ENCODE data around the gene PNPLA7. TPM values are rescaled to one million over a fixed set of nuclear protein-coding genes. Genes with fewer than 3 reads are reported as not detected.
"Not testable (repeated sequence)": the region's sequence is repeated elsewhere in the genome, so short reads cannot be mapped to it uniquely, and the experiment has no call there.

PNPLA7 gene
- polyA plus RNA-seq, 3 donors, result 2.1 to 5.1 (median 2.4) TPM

DNA sequence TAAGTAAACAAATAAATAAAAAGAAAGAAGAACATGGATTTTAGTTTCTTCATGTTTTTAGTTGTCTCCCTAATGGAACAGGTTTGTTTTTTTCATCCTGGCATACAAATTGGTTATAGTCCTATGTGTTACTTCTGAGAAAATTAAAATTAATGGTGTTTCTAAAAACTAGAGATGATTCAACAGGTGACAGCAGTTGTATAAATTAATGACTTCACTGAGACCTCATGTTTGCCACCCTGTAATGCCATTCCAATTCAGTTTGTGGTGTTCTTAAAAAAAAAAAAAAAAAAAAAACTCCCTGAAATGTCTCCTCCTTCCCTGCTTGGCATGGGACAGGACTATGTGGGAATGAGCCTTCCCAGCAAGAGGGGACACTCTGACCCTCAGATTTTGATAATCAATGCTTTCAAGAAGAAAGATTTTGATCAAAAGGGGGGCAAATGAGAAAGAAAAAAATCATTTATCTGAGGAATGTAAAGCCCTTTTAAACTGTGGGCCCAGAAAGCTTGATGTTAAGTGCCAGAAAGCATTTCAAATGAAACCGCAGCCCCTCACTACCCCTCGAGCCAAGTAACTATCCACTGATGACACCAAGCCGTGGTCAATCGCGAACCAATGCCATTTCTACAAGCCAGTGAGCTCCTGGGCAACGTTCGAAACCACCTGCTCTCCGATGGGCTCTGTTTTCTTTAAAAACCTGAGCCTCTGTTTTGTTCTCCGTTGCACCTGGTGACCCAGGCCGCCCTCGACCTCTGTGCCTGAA lies 128.2 kb downstream of the PNPLA7 start:
- DNase-seq (ENCODE audit: extremely low read depth in 1 of 11, low read depth in 9 of 11, low spot score in 4 of 11), result no peak

DNA sequence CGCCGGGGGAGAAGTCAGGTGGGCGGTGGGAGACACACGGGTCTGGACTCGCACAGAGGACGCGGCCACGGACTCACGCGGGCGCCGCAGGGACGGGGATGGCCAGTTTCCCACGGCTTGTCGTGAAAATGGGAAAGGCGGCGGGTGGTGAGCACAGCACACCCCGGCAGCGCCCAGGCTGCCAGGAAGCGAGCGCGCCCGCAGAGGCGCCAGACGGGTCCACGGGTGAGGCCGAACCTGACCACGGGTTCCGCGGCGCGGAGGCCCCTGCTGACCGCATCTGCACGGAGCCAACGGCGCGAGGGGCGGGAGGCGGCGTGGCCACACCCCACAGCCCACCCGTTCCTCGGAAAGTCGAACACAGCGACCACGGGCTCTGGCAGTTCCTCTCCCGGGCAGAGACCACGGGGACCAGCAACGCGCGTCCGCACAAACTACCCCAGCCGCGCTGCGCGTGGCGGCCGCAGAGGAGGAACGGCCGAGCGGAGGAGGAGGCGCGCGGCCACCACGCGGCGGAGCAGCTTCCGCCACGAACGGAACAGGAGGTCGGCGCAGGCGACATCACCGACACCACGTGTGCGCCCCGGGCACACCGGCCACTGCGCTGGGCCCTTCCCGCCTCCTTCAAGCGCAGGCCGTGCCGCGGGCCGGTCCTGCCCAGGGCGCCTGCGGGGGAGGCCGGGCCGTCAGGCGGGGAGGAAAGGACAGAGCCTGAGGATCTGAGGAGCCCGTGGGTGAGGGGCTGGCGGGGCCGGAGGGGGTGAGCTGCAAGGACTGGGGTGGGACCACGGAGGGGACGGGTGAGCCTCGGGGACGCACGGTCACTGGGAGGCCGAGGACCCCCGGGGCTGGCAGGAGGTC lies 132.8 kb downstream of the PNPLA7 start:
- DNase-seq (ENCODE audit: extremely low read depth in 1 of 11, low read depth in 9 of 11, low spot score in 4 of 11), result no peak

DNA sequence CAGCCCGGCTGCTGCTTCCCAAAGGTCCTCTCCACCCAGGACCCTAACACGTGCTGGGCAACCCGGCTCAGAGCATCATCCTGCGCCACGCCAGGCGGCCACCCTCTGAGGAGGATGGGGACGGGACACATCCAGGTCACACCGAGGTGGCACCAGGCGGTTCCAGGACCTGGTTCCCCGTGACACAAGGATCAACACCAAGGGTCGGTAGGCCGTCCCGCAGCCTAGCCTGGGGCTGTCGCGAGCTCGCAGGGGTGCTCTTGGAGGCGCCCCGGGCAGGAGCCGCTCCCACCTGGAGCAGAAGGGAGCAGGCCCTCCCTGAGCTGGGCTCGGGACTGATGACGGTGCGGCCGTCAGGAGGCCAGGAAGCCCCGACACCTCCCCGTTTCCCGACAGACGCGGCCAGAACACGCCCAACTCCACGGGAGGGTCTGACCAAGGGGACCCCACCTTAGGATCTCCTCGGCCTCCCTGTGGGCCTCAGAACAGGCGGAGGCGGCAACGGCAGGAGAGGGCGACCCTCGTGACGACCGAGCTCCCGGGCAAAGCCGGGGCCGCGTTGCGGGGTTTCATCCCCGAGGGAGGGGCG lies 133.5 kb downstream of the PNPLA7 start:
- no peak for DNase-seq (ENCODE audit: extremely low read depth in 1 of 11, low read depth in 9 of 11, low spot score in 4 of 11)

DNA sequence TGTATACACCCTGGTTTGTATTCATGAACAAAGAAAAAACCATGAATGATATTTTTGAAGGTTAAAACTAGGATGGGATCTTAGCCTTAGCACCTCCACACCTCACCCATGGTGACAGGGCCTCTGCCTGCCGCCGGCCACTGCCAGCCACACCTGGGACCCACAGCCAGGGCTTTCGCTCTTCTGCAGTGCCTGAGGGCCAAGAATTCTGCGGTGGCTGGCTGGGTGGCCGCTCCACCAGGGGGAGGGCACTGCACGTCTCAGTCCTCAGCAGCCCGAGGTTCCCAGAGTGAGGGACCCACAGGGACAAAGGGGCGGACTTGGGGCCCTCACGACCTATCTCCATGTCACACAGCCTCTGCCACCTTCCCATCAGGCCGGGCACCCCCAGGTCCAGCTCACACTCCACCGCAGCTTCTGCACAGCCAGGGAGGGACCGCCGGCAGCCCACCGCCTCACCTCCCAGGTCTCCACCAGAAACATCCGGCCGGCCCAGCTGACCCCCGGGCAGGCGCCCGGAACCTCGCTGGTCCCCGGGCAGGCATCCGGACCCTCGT lies 134.1 kb downstream of the PNPLA7 start:
- DNase-seq (ENCODE audit: extremely low read depth in 1 of 11, low read depth in 9 of 11, low spot score in 4 of 11), result no peak

DNA sequence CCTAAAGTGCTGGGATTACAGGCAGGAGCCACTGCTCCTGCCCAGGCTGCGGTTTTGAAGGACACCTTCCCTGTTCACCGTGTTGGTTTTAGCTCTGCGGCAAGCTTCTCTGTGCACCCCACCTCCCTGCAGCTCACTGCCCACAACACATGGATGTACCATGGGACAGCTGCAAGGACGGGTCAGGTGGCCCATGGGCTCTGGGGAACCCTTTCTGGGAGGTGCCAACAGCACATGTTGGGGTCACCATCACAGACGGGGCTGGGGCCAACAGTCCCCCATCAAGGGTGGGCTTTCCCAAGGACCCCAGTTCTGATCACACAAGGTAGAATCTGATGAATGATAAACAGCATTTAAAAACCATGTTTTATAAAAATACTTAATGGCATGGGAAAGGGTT lies 134.8 kb downstream of the PNPLA7 start:
- no peak for DNase-seq (ENCODE audit: extremely low read depth in 1 of 11, low read depth in 9 of 11, low spot score in 4 of 11)

DNA sequence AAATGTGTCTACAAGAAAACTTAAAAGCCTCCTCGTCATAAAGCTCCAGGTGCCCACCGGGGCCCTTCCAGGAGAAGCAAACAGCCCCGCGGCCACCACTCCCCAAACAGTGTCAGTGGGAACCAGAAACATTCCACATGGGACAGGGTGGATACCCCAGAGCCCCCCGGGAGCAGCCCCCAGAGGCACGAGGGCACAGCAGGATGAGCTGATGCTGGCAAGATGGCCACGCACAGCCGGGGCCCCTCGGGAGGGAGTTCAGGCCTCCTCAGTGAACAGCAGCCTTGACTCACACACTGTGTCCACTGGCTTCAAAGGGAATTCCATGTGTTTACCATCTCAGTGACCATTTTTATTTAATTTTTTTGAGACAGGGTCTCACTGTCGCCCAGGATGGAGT lies 137.8 kb downstream of the PNPLA7 start:
- no peak for DNase-seq (ENCODE audit: extremely low read depth in 1 of 11, low read depth in 9 of 11, low spot score in 4 of 11)

DNA sequence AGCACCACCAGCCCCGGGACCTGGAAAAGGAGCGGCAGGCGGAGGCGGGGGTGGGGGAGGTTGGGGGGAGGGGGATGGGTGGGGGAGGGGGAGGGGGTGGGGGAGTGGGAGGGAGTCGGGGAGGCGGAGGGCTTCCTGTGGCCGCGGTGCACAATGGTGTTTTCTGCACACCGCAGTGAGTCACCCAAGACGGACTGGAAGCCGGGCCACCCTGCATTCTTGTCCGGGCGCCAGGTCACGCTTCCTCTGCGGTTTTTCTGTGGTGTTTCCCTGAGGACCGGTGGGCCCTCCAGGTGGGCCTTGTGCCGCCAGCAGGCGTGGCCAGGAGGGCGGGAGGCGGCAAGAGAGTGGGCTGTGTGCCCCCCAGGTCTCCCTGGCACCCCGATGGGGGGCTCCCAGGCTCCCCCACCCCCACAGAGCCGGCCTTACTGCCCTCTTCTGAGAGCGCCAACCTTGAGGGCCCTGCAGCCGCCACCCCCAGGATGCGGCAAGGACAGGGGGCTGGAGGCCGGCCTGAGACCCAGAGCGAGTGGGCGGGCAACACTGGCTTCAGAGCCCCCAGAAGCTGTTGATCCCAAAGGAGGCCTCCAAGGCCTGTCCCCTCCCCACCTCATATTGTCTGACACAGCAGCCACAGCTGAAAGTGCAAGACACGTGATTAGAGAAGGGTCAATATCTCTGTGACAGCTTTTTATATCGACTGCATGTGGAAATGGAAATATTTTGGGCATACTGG lies 138.4 kb downstream of the PNPLA7 start:
- no peak for DNase-seq (ENCODE audit: extremely low read depth in 1 of 11, low read depth in 9 of 11, low spot score in 4 of 11)

DNA sequence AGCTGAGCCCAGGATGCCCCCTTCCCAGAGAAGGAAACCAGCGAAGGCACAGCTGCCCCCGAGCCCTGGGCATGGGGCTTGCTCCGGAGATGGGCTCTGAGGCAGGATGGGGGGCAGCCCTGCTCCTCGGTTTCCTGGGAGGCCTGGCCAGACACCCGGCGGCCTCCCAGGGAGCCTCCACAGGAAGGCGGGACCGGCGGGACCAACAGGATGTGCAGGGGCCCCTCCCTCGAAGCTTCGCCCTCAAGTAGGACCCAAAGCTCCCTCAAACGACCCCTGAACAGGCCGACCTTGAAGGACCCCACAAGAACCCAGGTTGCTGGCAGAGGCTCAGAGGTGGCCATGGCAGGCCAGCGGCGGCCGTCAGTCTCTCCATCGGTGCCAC lies 138.9 kb downstream of the PNPLA7 start:
- no peak for DNase-seq (ENCODE audit: extremely low read depth in 1 of 11, low read depth in 9 of 11, low spot score in 4 of 11)

DNA sequence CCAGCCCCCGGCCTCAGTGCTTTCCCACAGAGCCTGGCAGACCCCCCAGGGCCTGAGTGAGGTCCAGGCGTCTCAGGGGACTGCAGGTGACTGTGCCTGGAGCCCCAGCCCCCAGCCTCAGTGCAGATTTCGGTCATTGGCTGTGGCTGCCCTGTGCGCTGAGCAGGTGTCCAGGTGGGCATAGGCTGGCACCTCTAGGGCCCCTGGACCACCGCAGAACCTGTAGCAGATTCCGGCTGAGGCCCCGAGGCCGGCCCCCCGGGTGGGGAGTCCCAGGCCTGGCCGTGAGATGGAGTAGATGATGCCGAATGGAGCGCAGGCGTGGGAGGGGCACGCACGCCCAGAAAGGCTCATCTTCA lies 139.3 kb downstream of the PNPLA7 start:
- DNase-seq (ENCODE audit: extremely low read depth in 1 of 11, low read depth in 9 of 11, low spot score in 4 of 11), result no peak

DNA sequence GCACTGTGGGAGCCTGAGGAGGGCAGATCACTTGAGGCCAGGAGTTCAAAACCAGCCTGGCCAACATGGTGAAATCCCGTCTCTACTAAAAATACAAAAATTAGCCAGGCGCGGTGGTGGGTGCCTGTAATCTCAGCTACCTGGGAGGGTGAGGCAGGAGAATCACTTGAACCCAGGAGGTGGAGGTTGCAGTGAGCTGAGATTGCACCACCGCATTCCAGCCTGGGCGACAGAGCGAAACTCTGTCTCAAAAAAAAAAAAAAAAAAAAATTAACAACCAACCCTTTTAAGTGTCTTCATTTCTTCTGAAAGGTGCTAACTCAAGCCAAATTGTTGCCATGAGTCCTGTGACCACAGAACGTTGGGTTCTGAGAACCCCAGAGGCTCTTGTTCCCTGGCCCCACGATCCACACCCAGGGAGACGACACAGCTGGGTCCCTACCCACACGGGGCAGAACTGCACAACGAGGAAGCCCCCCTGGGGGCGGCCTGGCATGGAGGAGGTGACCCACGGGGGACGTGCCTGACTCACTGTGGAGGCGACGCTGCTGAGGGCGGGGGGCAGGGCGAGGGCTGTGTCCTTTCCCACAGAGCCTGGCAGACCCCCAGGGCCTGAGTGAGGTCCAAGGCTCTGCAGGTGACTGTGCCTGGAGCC lies 139.8 kb downstream of the PNPLA7 start:
- DNase-seq (ENCODE audit: extremely low read depth in 1 of 11, low read depth in 9 of 11, low spot score in 4 of 11), result not testable (repeated sequence)

Other genes with a start within 250 kb of the PNPLA7 start
- gene NRARP, start 248.1 kb downstream of the PNPLA7 start, polyA plus RNA-seq (ENCODE audit: insufficient read length in 3 of 3), result 1 to 10 TPM; 6.8 to 9.0 (median 7.7) TPM
- gene EXD3, start 127.2 kb downstream of the PNPLA7 start, polyA plus RNA-seq (ENCODE audit: insufficient read length in 3 of 3), result 10 to 100 TPM; 12.0 to 35.4 (median 16.6) TPM
- gene NOXA1, start 127.0 kb downstream of the PNPLA7 start, polyA plus RNA-seq (ENCODE audit: insufficient read length in 3 of 3), result 10 to 100 TPM in 1 of 3 donors, 1 to 10 TPM in 2; 4.8 to 15.9 (median 6.0) TPM
- gene ENTPD8, start 109.0 kb downstream of the PNPLA7 start, polyA plus RNA-seq (ENCODE audit: insufficient read length in 3 of 3), result under 1 TPM; 0.14 to 0.68 (median 0.63) TPM
- gene NSMF, start 91.1 kb downstream of the PNPLA7 start, polyA plus RNA-seq (ENCODE audit: insufficient read length in 3 of 3), result 10 to 100 TPM; 52.9 to 57.8 (median 56.5) TPM
- gene MRPL41, start 1.5 kb upstream of the PNPLA7 start, polyA plus RNA-seq (ENCODE audit: insufficient read length in 3 of 3), result 10 to 100 TPM; 12.9 to 26.0 (median 24.0) TPM
- gene DPH7, start 28.5 kb upstream of the PNPLA7 start, polyA plus RNA-seq (ENCODE audit: insufficient read length in 3 of 3), result 10 to 100 TPM; 38.2 to 64.2 (median 44.7) TPM
- gene ZMYND19, start 40.1 kb upstream of the PNPLA7 start, polyA plus RNA-seq (ENCODE audit: insufficient read length in 3 of 3), result 10 to 100 TPM; 18.9 to 24.3 (median 20.5) TPM
- gene ARRDC1, start 55.3 kb upstream of the PNPLA7 start, polyA plus RNA-seq (ENCODE audit: insufficient read length in 3 of 3), result 10 to 100 TPM; 24.7 to 39.1 (median 30.2) TPM
- 10 to 100 TPM; 67.8 to 78.8 (median 76.3) TPM for gene EHMT1, start 68.6 kb upstream of the PNPLA7 start, polyA plus RNA-seq (ENCODE audit: insufficient read length in 3 of 3)